IMR-90 (cell line): ENCODE results near the gene DNAH3. TPM values are rescaled to one million over a fixed set of nuclear protein-coding genes. Genes with fewer than 3 reads are reported as not detected.

Experiments used
- ATAC-seq: fragments of 200-7000 bp; cut with Tn5 transposase; 2 replicates; pipeline ENCODE4 v1.9.1; 2020; ENCODE audit warnings: low read depth, mild to moderate bottlenecking, moderate library complexity
- BruUV-seq: library from RNA; stranded (reverse); fragments of 400-500 nt; replicated peaks from 2 replicates; lab custom pipeline; 2021; lab: Mats Ljungman, UMichigan
- CTCF ChIA-PET: fragments of 300-600 bp; formaldehyde crosslinking; extraction: SDS; loops from one replicate; lab custom pipeline; 2021; ENCODE audit warnings: antibody characterized with exemption; lab: Yijun Ruan, JAX
- POLR2A ChIA-PET: fragments of 300-600 bp; sonication (Branson Sonifier 250); formaldehyde crosslinking; loops from one replicate; lab custom pipeline; 2022; ENCODE audit warnings: antibody characterized with exemption; ENCODE audit not compliant: unreplicated experiment; lab: Charles Lee
- DNase-seq: peaks from one replicate; pipeline ENCODE4 v3.0.0; 2013
- H2AFZ ChIP-seq: replicated peaks from 2 replicates; pipeline ENCODE3; 2013; ENCODE audit warnings: low read length, mild to moderate bottlenecking; ENCODE audit not compliant: poor library complexity
- H2AK5ac ChIP-seq: 2 replicates; pipeline ENCODE4 v1.6.1; 2013; ENCODE audit warnings: low read depth, low read length, inconsistent platforms
- H2AK9ac ChIP-seq: replicated peaks from 2 replicates; pipeline ENCODE3; 2013; ENCODE audit warnings: mild to moderate bottlenecking, low read depth, low read length, moderate library complexity; ENCODE audit not compliant: poor library complexity
- H2BK120ac ChIP-seq: 2 replicates; pipeline ENCODE4 v1.6.1; 2013; ENCODE audit warnings: low read depth, low read length, inconsistent platforms
- H2BK15ac ChIP-seq: 3 replicates; pipeline ENCODE4 v1.6.1; 2013; ENCODE audit warnings: low read depth, low read length, inconsistent platforms
- H2BK20ac ChIP-seq: 2 replicates; pipeline ENCODE4 v1.6.1; 2013; ENCODE audit warnings: low read depth, mild to moderate bottlenecking, inconsistent platforms, low read length, moderate library complexity
- H2BK5ac ChIP-seq: 2 replicates; pipeline ENCODE4 v1.6.1; 2013; ENCODE audit warnings: mild to moderate bottlenecking, low read depth, low read length, inconsistent platforms; ENCODE audit not compliant: poor library complexity, severe bottlenecking
- H3K14ac ChIP-seq: replicated peaks from 2 replicates; pipeline ENCODE4 v1.6.1; 2013; ENCODE audit warnings: low read depth, low read length, inconsistent platforms
- H3K18ac ChIP-seq: 2 replicates; pipeline ENCODE4 v1.6.1; 2013; ENCODE audit warnings: low read depth, low read length, control low read depth
- H3K23ac ChIP-seq: 2 replicates; pipeline ENCODE4 v1.6.1; 2013; ENCODE audit warnings: low read depth, low read length, inconsistent platforms
- H3K27ac ChIP-seq: 2 replicates; pipeline ENCODE4 v1.5.1; 2013; ENCODE audit warnings: mild to moderate bottlenecking, control low read depth, low read length; ENCODE audit not compliant: insufficient read depth
- H3K27me3 ChIP-seq: 2 replicates; pipeline ENCODE4 v1.6.1; 2013; ENCODE audit warnings: low read length; ENCODE audit not compliant: control insufficient read depth, insufficient read depth
- H3K36me3 ChIP-seq: 2 replicates; pipeline ENCODE4 v1.6.1; 2013; ENCODE audit warnings: low read length, mixed read lengths; ENCODE audit not compliant: control insufficient read depth, insufficient read depth
- H3K4ac ChIP-seq: 2 replicates; pipeline ENCODE4 v1.6.1; 2013; ENCODE audit warnings: low read depth, low read length, inconsistent platforms
- H3K4me1 ChIP-seq: 2 replicates; pipeline ENCODE4 v1.6.1; 2013; ENCODE audit warnings: low read length, mixed read lengths; ENCODE audit not compliant: control insufficient read depth, insufficient read depth
- H3K4me2 ChIP-seq: 2 replicates; pipeline ENCODE4 v1.6.1; 2013; ENCODE audit warnings: low read depth, mild to moderate bottlenecking, control low read depth, low read length, moderate library complexity
- H3K4me3 ChIP-seq: 2 replicates; pipeline ENCODE4 v1.5.1; 2013; ENCODE audit warnings: low read depth, mild to moderate bottlenecking, control low read depth, low read length, moderate library complexity; ENCODE audit not compliant: insufficient read depth
- H3K56ac ChIP-seq: 2 replicates; pipeline ENCODE4 v1.6.1; 2013; ENCODE audit warnings: low read length, inconsistent platforms; ENCODE audit not compliant: insufficient read depth; ENCODE audit errors: extremely low read depth
- H3K79me1 ChIP-seq, 2 experiments: 2 replicates each; pipeline ENCODE4 v1.6.1; 2013; ENCODE audit warnings: low read length in 2 of 2, inconsistent platforms in 1 of 2, low read depth in 1 of 2
- H3K9ac ChIP-seq: 2 replicates; pipeline ENCODE4 v1.6.1; 2013; ENCODE audit warnings: low read depth, low read length, control low read depth
- H3K9me1 ChIP-seq: 2 replicates; pipeline ENCODE4 v1.6.1; 2013; ENCODE audit warnings: low read length, inconsistent platforms; ENCODE audit not compliant: insufficient read depth
- H3K9me3 ChIP-seq: 2 replicates; pipeline ENCODE4 v1.6.1; 2013; ENCODE audit warnings: low read length; ENCODE audit not compliant: control insufficient read depth, insufficient read depth
- H4K20me1 ChIP-seq: 2 replicates; pipeline ENCODE4 v1.6.1; 2013; ENCODE audit warnings: low read length, inconsistent platforms; ENCODE audit not compliant: insufficient read depth
- H4K5ac ChIP-seq: 2 replicates; pipeline ENCODE4 v1.6.1; 2013; ENCODE audit warnings: mild to moderate bottlenecking, low read depth, low read length, control low read depth
- H4K8ac ChIP-seq, 2 experiments: 2 replicates each; pipeline ENCODE4 v1.6.1; 2013; ENCODE audit warnings: low read depth in 2 of 2, low read length in 2 of 2, control low read depth in 1 of 2, inconsistent platforms in 1 of 2
- H4K91ac ChIP-seq: 2 replicates; pipeline ENCODE4 v1.6.1; 2013; ENCODE audit warnings: low read depth, low read length, inconsistent platforms; ENCODE audit not compliant: insufficient read depth
- BHLHE40 ChIP-seq: fragments of 150-350 bp; IDR thresholded peaks from 2 replicates; pipeline ENCODE4 v1.6.1; 2016; ENCODE audit warnings: mild to moderate bottlenecking, low read depth, low read length
- CEBPB ChIP-seq: IDR thresholded peaks from 2 replicates; pipeline ENCODE4 v1.6.1; 2012; ENCODE audit warnings: low read depth, low read length, improper control_type of control experiment
- CHD1 ChIP-seq: IDR thresholded peaks from 2 replicates; pipeline ENCODE4 v1.6.1; 2012; ENCODE audit warnings: low read depth, low read length, improper control_type of control experiment
- FOS ChIP-seq: fragments of 150-350 bp; IDR thresholded peaks from 2 replicates; pipeline ENCODE4 v1.6.1; 2016; ENCODE audit warnings: low read depth, low read length
- MAFK ChIP-seq: IDR thresholded peaks from 2 replicates; pipeline ENCODE4 v1.6.1; 2012; ENCODE audit warnings: low read depth, low read length, improper control_type of control experiment
- MAZ ChIP-seq: IDR thresholded peaks from 2 replicates; pipeline ENCODE4 v1.6.1; 2012; ENCODE audit warnings: low read depth, mild to moderate bottlenecking, low read length, improper control_type of control experiment, moderate library complexity, borderline replicate concordance
- MXI1 ChIP-seq: IDR thresholded peaks from 2 replicates; pipeline ENCODE4 v1.6.1; 2012; ENCODE audit warnings: low read depth, mild to moderate bottlenecking, low read length, moderate library complexity, borderline replicate concordance
- NFE2L2 ChIP-seq: fragments of 150-350 bp; IDR thresholded peaks from 2 replicates; pipeline ENCODE4 v1.6.1; 2016; ENCODE audit warnings: low read depth, mild to moderate bottlenecking, low read length
- POLR2A ChIP-seq: IDR thresholded peaks from 2 replicates; pipeline ENCODE4 v1.6.1; 2012; ENCODE audit warnings: mild to moderate bottlenecking, low read depth, low read length
- RAD21 ChIP-seq: IDR thresholded peaks from 2 replicates; pipeline ENCODE4 v1.6.1; 2012; ENCODE audit warnings: low read length, improper control_type of control experiment
- RCOR1 ChIP-seq: IDR thresholded peaks from 2 replicates; pipeline ENCODE4 v1.6.1; 2012; ENCODE audit warnings: mild to moderate bottlenecking, low read length, improper control_type of control experiment; ENCODE audit not compliant: insufficient replicate concordance
- RFX5 ChIP-seq: IDR thresholded peaks from 2 replicates; pipeline ENCODE4 v1.8.0; 2012; ENCODE audit warnings: low read depth, mild to moderate bottlenecking, low read length, moderate library complexity
- SMC3 ChIP-seq: fragments of 150-350 bp; IDR thresholded peaks from 2 replicates; pipeline ENCODE4 v1.6.1; 2016; ENCODE audit warnings: low read depth, mild to moderate bottlenecking, antibody characterized with exemption, low read length, moderate library complexity
- WGBS, 2 experiments: methylation state at CpG; one replicate each; pipeline versions ENCODE4 v1.1.5 to v1.1.7; 2013; ENCODE audit warnings: missing lambda C conversion rate in 2 of 2; ENCODE audit not compliant: insufficient read length in 1 of 2; ENCODE audit errors: extremely low coverage in 2 of 2; 5-methylcytosine and 5-hydroxymethylcytosine counted together
- dilution Hi-C: fragments of 300-500 bp; cut with HindIII; formaldehyde crosslinking; loops from one replicate; pipeline ENCODE4 v1.14.3; 2018; ENCODE audit warnings: low sequenced_read_pairs; ENCODE audit not compliant: unreplicated experiment
- in situ Hi-C: fragments of 300-500 bp; cut with MboI; formaldehyde crosslinking; loops from 3 replicates; pipeline ENCODE4 v1.14.3; 2019; ENCODE audit warnings: low sequenced_read_pairs, inconsistent platforms, mixed read lengths
- intact Hi-C: fragments of 100-400 bp; cut with micrococcal nuclease; formaldehyde crosslinking; loops from 2 replicates; pipeline ENCODE4 v1.10.0; 2022
- polyA plus RNA-seq, 3 experiments: library from polyadenylated mRNA; depleted of rRNA; stranded (reverse); fragments of >200 nt; gene quantifications; 2 replicates each; pipeline ENCODE4 v1.2.3, GENCODE V29; 2012; ENCODE audit warnings: low replicate concordance in 1 of 3
- total RNA-seq: library from RNA; depleted of rRNA; stranded (reverse); fragments of >200 nt; gene quantifications from 2 replicates; pipeline ENCODE4 v1.2.3, GENCODE V29; 2012
- TF ChIP-seq, protein P1 (sequence below): fragments of 150-350 bp; IDR thresholded peaks from 2 replicates; pipeline ENCODE4 v1.6.1; 2017; ENCODE audit warnings: mild to moderate bottlenecking, antibody characterized with exemption, low read length, low read depth
- TF ChIP-seq, protein P2 (sequence below): conservative IDR thresholded peaks from 2 replicates; pipeline ENCODE4 v1.5.1; 2012; ENCODE audit warnings: mild to moderate bottlenecking, low read depth, low read length, improper control_type of control experiment
- TF ChIP-seq, protein P3 (sequence below): fragments of 150-350 bp; IDR thresholded peaks from 2 replicates; pipeline ENCODE4 v1.6.1; 2016; ENCODE audit warnings: low read depth, mild to moderate bottlenecking, low read length, moderate library complexity, borderline replicate concordance

DNAH3 gene
- total and polyA plus RNA-seq, 2 of the 4 experiments (the other 2 are of a cell fraction): not detected

DNA sequence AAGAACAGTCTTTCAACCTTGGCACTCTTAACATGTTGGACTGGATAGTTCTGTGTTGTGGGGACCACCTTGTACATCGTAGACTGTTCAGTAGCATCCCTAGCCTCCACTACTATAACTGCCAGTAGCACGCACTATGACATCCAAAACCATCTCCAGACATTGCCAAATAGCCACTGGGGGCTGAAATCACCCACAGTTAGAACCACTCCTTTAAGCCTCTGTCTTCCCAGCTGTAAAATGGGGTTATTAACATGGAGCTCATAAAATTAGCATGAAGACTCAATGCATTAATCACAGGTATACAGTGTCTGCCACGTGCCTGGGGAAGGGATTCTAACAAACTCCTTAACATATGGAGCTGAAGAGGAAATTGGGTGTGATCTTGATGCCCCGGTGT, 200.4 kb downstream of the DNAH3 start:
- Histone ChIP-seq H3K27me3 (no peaks in the 10 kb centered on the region; the same call in 1 of the 2 replicates), H4K5ac (no peak overlapping the region), H3K9ac (no peak overlapping the region), H3K18ac (no peak overlapping the region), H3K23ac (no peak overlapping the region), H2BK120ac (no peak overlapping the region), H3K56ac (no peak overlapping the region), H3K27ac (no peak overlapping the region), H3K4ac (no peak overlapping the region), H2AK9ac (no peak overlapping the region), H2AFZ (no peak overlapping the region), H3K79me1 (no peaks in the 10 kb centered on the region), H3K36me3 (no peaks in the 10 kb centered on the region), H2BK15ac (no peak overlapping the region), H3K14ac (no peak overlapping the region), H4K91ac (no peak overlapping the region), H3K9me1 (no peaks in the 10 kb centered on the region), H2BK20ac (no peak overlapping the region), H4K8ac (no peak overlapping the region), H3K4me1 (no peaks in the 10 kb centered on the region), H3K4me3 (no peak overlapping the region), H2AK5ac (no peak overlapping the region), H2BK5ac (no peak overlapping the region), H3K9me3 (no peaks in the 10 kb centered on the region), H3K4me2 (no peak overlapping the region), H4K20me1 (no peaks in the 10 kb centered on the region)
- WGBS, 2 experiments: no CpG with 5 or more reads among the region's 4 CpGs
- ChIA-PET POLR2A (no interaction called here), CTCF (interaction anchor here (0.7 kb wide), 1 partner anchor 43 kb away, joined by 3 read pairs; no protein-coding TSS in a partner anchor)
- ATAC-seq: no peak
- dilution Hi-C loops: no loop called here
- no TSS peak for BruUV-seq
- in situ Hi-C loops: no loop called here
- TF ChIP-seq CEBPB: no peak
- TF ChIP-seq, protein P1, sequence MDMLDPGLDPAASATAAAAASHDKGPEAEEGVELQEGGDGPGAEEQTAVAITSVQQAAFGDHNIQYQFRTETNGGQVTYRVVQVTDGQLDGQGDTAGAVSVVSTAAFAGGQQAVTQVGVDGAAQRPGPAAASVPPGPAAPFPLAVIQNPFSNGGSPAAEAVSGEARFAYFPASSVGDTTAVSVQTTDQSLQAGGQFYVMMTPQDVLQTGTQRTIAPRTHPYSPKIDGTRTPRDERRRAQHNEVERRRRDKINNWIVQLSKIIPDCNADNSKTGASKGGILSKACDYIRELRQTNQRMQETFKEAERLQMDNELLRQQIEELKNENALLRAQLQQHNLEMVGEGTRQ: no peak
- no peak for TF ChIP-seq BHLHE40
- no peak for TF ChIP-seq NFE2L2
- TF ChIP-seq FOS: no peak
- TF ChIP-seq, protein P2, sequence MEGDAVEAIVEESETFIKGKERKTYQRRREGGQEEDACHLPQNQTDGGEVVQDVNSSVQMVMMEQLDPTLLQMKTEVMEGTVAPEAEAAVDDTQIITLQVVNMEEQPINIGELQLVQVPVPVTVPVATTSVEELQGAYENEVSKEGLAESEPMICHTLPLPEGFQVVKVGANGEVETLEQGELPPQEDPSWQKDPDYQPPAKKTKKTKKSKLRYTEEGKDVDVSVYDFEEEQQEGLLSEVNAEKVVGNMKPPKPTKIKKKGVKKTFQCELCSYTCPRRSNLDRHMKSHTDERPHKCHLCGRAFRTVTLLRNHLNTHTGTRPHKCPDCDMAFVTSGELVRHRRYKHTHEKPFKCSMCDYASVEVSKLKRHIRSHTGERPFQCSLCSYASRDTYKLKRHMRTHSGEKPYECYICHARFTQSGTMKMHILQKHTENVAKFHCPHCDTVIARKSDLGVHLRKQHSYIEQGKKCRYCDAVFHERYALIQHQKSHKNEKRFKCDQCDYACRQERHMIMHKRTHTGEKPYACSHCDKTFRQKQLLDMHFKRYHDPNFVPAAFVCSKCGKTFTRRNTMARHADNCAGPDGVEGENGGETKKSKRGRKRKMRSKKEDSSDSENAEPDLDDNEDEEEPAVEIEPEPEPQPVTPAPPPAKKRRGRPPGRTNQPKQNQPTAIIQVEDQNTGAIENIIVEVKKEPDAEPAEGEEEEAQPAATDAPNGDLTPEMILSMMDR: no peak
- TF ChIP-seq, protein P3, sequence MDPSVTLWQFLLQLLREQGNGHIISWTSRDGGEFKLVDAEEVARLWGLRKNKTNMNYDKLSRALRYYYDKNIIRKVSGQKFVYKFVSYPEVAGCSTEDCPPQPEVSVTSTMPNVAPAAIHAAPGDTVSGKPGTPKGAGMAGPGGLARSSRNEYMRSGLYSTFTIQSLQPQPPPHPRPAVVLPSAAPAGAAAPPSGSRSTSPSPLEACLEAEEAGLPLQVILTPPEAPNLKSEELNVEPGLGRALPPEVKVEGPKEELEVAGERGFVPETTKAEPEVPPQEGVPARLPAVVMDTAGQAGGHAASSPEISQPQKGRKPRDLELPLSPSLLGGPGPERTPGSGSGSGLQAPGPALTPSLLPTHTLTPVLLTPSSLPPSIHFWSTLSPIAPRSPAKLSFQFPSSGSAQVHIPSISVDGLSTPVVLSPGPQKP: no peak
- TF ChIP-seq SMC3: no peak
- TF ChIP-seq RAD21: no peak
- no peak for TF ChIP-seq CHD1
- TF ChIP-seq POLR2A: no peak
- TF ChIP-seq RCOR1: no peak
- no peak for TF ChIP-seq RFX5
- no peak for TF ChIP-seq MAFK
- no peak for TF ChIP-seq MAZ
- TF ChIP-seq MXI1: no peak
- intact Hi-C loops: no loop called here
- no peak for DNase-seq
